ENCODE results near the gene PTPN7.
A peak's percentile ranks its signal among the peaks of the same experiment; 100 is the strongest.

Gene PTPN7

GRCh38 chr1:202160377-202160940 lies at the start of gene PTPN7:
Gene PTPN7, minus strand, starts transcription at chr1:202160602. Its CDS starts 1,200 bp downstream, at chr1:202159402.
- H3K4me3 ChIP-seq = peak within 1 kb of the TSS; percentile 20 to 46 (median 38)
- H3K27ac ChIP-seq = peak within 1 kb of the TSS in 19 of 21 experiments; percentile 5 to 94 (median 70)

- no peak overlapping the region for H3K27ac ChIP-seq
- no peak overlapping the region for H3K4me3 ChIP-seq
These were observed 48.0 kb upstream of the PTPN7 start for GRCh38 chr1:202208351-202208857.

GRCh38 chr1:202207292-202207691 lies 46.9 kb upstream of the PTPN7 start:
- Histone ChIP-seq H3K4me3 (no peak overlapping the region), H3K27ac (no peak overlapping the region)

- no peak overlapping the region for H3K4me3 ChIP-seq
- no peak overlapping the region for H3K27ac ChIP-seq
These were observed 45.3 kb upstream of the PTPN7 start for GRCh38 chr1:202205523-202206190.

GRCh38 chr1:202204065-202204464 lies 43.7 kb upstream of the PTPN7 start:
- H3K4me3 ChIP-seq = no peak overlapping the region
- no peak overlapping the region for H3K27ac ChIP-seq

- no peak overlapping the region for H3K4me3 ChIP-seq
- H3K27ac ChIP-seq = no peak overlapping the region
These were observed 43.0 kb upstream of the PTPN7 start for GRCh38 chr1:202203238-202204039.

- no peak overlapping the region for H3K27ac ChIP-seq
These were observed 42.2 kb upstream of the PTPN7 start for GRCh38 chr1:202202500-202203168.

GRCh38 chr1:202201971-202202370 lies 41.6 kb upstream of the PTPN7 start:
- Histone ChIP-seq H3K4me3 (no peak overlapping the region), H3K27ac (peak overlapping the region in 1 of 21 experiments; percentile 47)

More at GRCh38 chr1:202202500-202203168, 42.2 kb upstream of the PTPN7 start:
- H3K4me3 ChIP-seq = no peak overlapping the region

GRCh38 chr1:202201266-202201665 lies 40.9 kb upstream of the PTPN7 start:
- Histone ChIP-seq H3K27ac (peak overlapping the region in 1 of 21 experiments; percentile 47), H3K4me3 (no peak overlapping the region)

GRCh38 chr1:202200669-202201068 lies 40.3 kb upstream of the PTPN7 start:
- Histone ChIP-seq H3K27ac (peak overlapping the region in 2 of 21 experiments; percentile 10 to 14), H3K4me3 (no peak overlapping the region)

- Histone ChIP-seq H3K27ac (peak overlapping the region in 2 of 21 experiments; percentile 6 to 72), H3K4me3 (no peak overlapping the region)
These were observed 39.7 kb upstream of the PTPN7 start for GRCh38 chr1:202200112-202200548.

GRCh38 chr1:202199040-202199889 lies 38.9 kb upstream of the PTPN7 start:
- Histone ChIP-seq H3K27ac (peak overlapping the region in 6 of 21 experiments; percentile 3 to 72 (median 38)), H3K4me3 (no peak overlapping the region)

GRCh38 chr1:202198366-202198724 lies 37.9 kb upstream of the PTPN7 start:
- Histone ChIP-seq H3K4me3 (no peak overlapping the region), H3K27ac (peak overlapping the region in 1 of 21 experiments; percentile 72)

GRCh38 chr1:202197653-202198365 lies 37.4 kb upstream of the PTPN7 start:
- Histone ChIP-seq H3K27ac (peak overlapping the region in 1 of 21 experiments; percentile 72), H3K4me3 (no peak overlapping the region)

GRCh38 chr1:202194328-202194648 lies 33.9 kb upstream of the PTPN7 start:
- H3K27ac ChIP-seq = peak overlapping the region in 1 of 21 experiments; percentile 63
- peak overlapping the region in 4 of 7 experiments; percentile 16 to 43 (median 35) for H3K4me3 ChIP-seq

GRCh38 chr1:202193614-202194327 lies 33.4 kb upstream of the PTPN7 start, which contains the start of gene LGR6:
Gene LGR6, plus strand, starts transcription at chr1:202193799. Its CDS starts 191 bp downstream, at chr1:202193990.
- Histone ChIP-seq H3K27ac (peak within 1 kb of the TSS in 1 of 21 experiments; percentile 63), H3K4me3 (peak within 1 kb of the TSS in 4 of 7 experiments; percentile 16 to 43 (median 35))
